Neural progenitor cell (in vitro differentiated cells): ENCODE results near the gene HBA1. TPM values are rescaled to one million over a fixed set of nuclear protein-coding genes. Genes with fewer than 3 reads are reported as not detected.
"Not testable (repeated sequence)": the region's sequence is repeated elsewhere in the genome, so short reads cannot be mapped to it uniquely, and the experiment has no call there.

Experiments used
- DNase-seq: peaks from one replicate; pipeline ENCODE4 v3.0.0-alpha.2; 2016; ENCODE audit warnings: low spot score
- H2AFZ ChIP-seq: fragments of 200-600 bp; sonication (generic); replicated peaks from 2 replicates; pipeline ENCODE4 v1.6.1; 2016; ENCODE audit warnings: antibody characterized with exemption
- H3F3A ChIP-seq: fragments of 200-600 bp; sonication (generic); 2 replicates; pipeline ENCODE4 v1.6.1; 2016; ENCODE audit warnings: antibody characterized with exemption, low read depth
- H3K27ac ChIP-seq: fragments of 200-600 bp; sonication (generic); 2 replicates; pipeline ENCODE4 v1.5.1; 2016; ENCODE audit warnings: mild to moderate bottlenecking
- H3K27me3 ChIP-seq: fragments of 200-600 bp; sonication (generic); 2 replicates; pipeline ENCODE4 v1.6.1; 2016; ENCODE audit warnings: mild to moderate bottlenecking, moderate library complexity
- H3K36me3 ChIP-seq: fragments of 200-600 bp; sonication (generic); 2 replicates; pipeline ENCODE4 v1.5.1; 2016
- H3K4me1 ChIP-seq: fragments of 200-600 bp; sonication (generic); 2 replicates; pipeline ENCODE4 v1.6.1; 2016; ENCODE audit warnings: mixed run types
- H3K4me2 ChIP-seq: fragments of 200-600 bp; sonication (generic); 2 replicates; pipeline ENCODE4 v1.6.1; 2016
- H3K4me3 ChIP-seq: fragments of 200-600 bp; sonication (generic); 2 replicates; pipeline ENCODE4 v1.5.1; 2016
- H3K79me2 ChIP-seq: fragments of 200-600 bp; sonication (generic); 2 replicates; pipeline ENCODE4 v1.6.1; 2016; ENCODE audit warnings: low read depth
- H3K9ac ChIP-seq: fragments of 200-600 bp; sonication (generic); 2 replicates; pipeline ENCODE4 v1.6.1; 2016
- H3K9me3 ChIP-seq: fragments of 200-600 bp; sonication (generic); 2 replicates; pipeline ENCODE4 v1.5.1; 2016; ENCODE audit warnings: low read depth
- H4K20me1 ChIP-seq: fragments of 200-600 bp; sonication (generic); 2 replicates; pipeline ENCODE4 v1.6.1; 2016; ENCODE audit warnings: low read depth
- H3K27ac Mint-ChIP-seq: 3 replicates; pipeline ENCODE4 v1.8.0; 2021; ENCODE audit warnings: mixed read lengths
- H3K27me3 Mint-ChIP-seq: 2 replicates; pipeline ENCODE4 v1.8.0; 2022; ENCODE audit warnings: low read depth, mild to moderate bottlenecking, inconsistent platforms, moderate library complexity, mixed read lengths; ENCODE audit not compliant: insufficient read depth
- H3K36me3 Mint-ChIP-seq: 3 replicates; pipeline ENCODE4 v1.8.0; 2021; ENCODE audit warnings: mixed read lengths
- H3K4me1 Mint-ChIP-seq: 3 replicates; pipeline ENCODE4 v1.8.0; 2021; ENCODE audit warnings: mixed read lengths
- H3K4me3 Mint-ChIP-seq: 3 replicates; pipeline ENCODE4 v1.8.0; 2021; ENCODE audit warnings: mild to moderate bottlenecking, moderate library complexity, mixed read lengths
- H3K9me3 Mint-ChIP-seq: 3 replicates; pipeline ENCODE4 v1.8.0; 2020; ENCODE audit warnings: mixed read lengths
- CTCF ChIP-seq: fragments of 200-600 bp; sonication (generic); IDR thresholded peaks from 2 replicates; pipeline ENCODE4 v1.5.1; 2017; ENCODE audit warnings: antibody characterized with exemption, mild to moderate bottlenecking
- EZH2 ChIP-seq: fragments of 200-600 bp; sonication (generic); IDR thresholded peaks from 2 replicates; pipeline ENCODE4 v1.6.1; 2017; ENCODE audit warnings: antibody characterized with exemption, mild to moderate bottlenecking, moderate library complexity
- EZH2phosphoT487 ChIP-seq: fragments of 200-600 bp; sonication (generic); IDR thresholded peaks from 2 replicates; pipeline ENCODE4 v1.6.1; 2017; ENCODE audit warnings: antibody characterized with exemption
- total RNA-seq: library from RNA; depleted of rRNA; stranded (reverse); fragments of >200 nt; gene quantifications from 2 replicates; pipeline ENCODE4 v1.2.3, GENCODE V29; 2015; ENCODE audit warnings: low replicate concordance

HBA1 gene
- total RNA-seq, 1 donor from 2014 or later: not detected

GRCh38 chr16:152141-153128 is 24.0 kb upstream of the HBA1 start, which contains the start of gene HBZ:
HBZ (plus strand) TSS chr16:152644; CDS start chr16:152910, 266 bp downstream.
- no peaks in the 10 kb centered on the region for H3K36me3 ChIP-seq
- H3K4me2 ChIP-seq: no peak within 1 kb of the TSS
- H3K9me3 Mint-ChIP-seq: peaks cover 5% of the 10 kb centered on the region
- H3K4me1 Mint-ChIP-seq: peaks cover 9% of the 10 kb centered on the region
- peaks cover 11% of the 10 kb centered on the region for H3F3A ChIP-seq
- H3K27ac ChIP-seq: no peak within 1 kb of the TSS
- H3K4me1 ChIP-seq: peaks cover 7% of the 10 kb centered on the region
- H3K4me3 Mint-ChIP-seq: peak within 1 kb of the TSS; percentile 59
- no peaks in the 10 kb centered on the region for H3K79me2 ChIP-seq
- H2AFZ ChIP-seq: no peak within 1 kb of the TSS
- TF ChIP-seq EZH2phosphoT487 (no peak), EZH2 (no peak), CTCF (no peak)
- peaks cover 90% of the 10 kb centered on the region for H3K27me3 ChIP-seq
- peaks cover 55% of the 10 kb centered on the region for H3K27me3 Mint-ChIP-seq
- peaks cover 2% of the 10 kb centered on the region for H3K36me3 Mint-ChIP-seq
- H3K27ac Mint-ChIP-seq: no peak within 1 kb of the TSS
- H3K9me3 ChIP-seq: no peaks in the 10 kb centered on the region
- DNase-seq: no peak
- no peaks in the 10 kb centered on the region for H4K20me1 ChIP-seq
- no peak within 1 kb of the TSS for H3K9ac ChIP-seq
- no peak within 1 kb of the TSS for H3K4me3 ChIP-seq

- not testable (repeated sequence) for H3K9me3 Mint-ChIP-seq, H3K9me3 ChIP-seq, H3K4me1 Mint-ChIP-seq, H3K4me1 ChIP-seq, H3K27ac ChIP-seq, DNase-seq, H4K20me1 ChIP-seq, H3K36me3 ChIP-seq, H3K27ac Mint-ChIP-seq, H2AFZ ChIP-seq, H3K79me2 ChIP-seq, H3K4me3 ChIP-seq, H3K9ac ChIP-seq, H3K4me2 ChIP-seq, H3K36me3 Mint-ChIP-seq
- peaks cover 60% of the 10 kb centered on the region for H3K27me3 Mint-ChIP-seq
- Histone ChIP-seq H3F3A (peaks cover 11% of the 10 kb centered on the region), H3K27me3 (peaks cover 91% of the 10 kb centered on the region)
- H3K4me3 Mint-ChIP-seq: peak overlapping the region; percentile 59
Measured at GRCh38 chr16:153129-153521, 23.4 kb upstream of the HBA1 start.

DNA sequence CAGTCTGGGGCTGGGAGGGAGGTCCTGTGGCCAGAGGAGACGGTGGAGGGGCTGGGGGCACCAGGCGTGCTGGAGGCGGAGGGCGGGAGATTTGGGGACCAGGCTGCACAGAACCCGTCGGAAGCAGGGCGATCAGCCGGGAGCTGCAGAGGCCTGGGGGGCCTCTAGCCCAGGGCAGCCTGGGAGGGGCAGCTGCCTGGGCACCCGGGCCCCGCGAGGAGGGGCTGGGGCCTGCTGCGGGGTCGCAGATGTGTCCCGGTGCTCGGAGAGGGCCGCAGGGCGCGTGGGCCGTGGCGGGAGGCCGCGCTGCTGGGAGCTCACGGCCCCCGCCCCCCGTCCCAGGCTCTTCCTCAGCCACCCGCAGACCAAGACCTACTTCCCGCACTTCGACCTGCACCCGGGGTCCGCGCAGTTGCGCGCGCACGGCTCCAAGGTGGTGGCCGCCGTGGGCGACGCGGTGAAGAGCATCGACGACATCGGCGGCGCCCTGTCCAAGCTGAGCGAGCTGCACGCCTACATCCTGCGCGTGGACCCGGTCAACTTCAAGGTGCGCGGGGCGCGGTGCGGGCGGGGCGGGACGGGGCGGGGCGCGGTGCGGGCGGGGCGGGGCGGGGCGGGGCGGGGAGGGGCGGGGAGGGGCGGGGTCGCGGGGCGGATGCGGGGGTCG is 22.8 kb upstream of the HBA1 start:
- H3K36me3 Mint-ChIP-seq, H3K36me3 ChIP-seq, H3K79me2 ChIP-seq, H3K27ac Mint-ChIP-seq, H3K4me1 ChIP-seq, H3K4me3 ChIP-seq, H3K27ac ChIP-seq, H3K4me2 ChIP-seq, H4K20me1 ChIP-seq, DNase-seq, H2AFZ ChIP-seq, H3K4me1 Mint-ChIP-seq, H3K4me3 Mint-ChIP-seq, H3K9ac ChIP-seq, H3K9me3 Mint-ChIP-seq, H3K9me3 ChIP-seq: not testable (repeated sequence)
- peaks cover 59% of the 10 kb centered on the region for H3K27me3 Mint-ChIP-seq
- Histone ChIP-seq H3F3A (peaks cover 11% of the 10 kb centered on the region), H3K27me3 (peaks cover 91% of the 10 kb centered on the region)

GRCh38 chr16:154217-155030 is 22.1 kb upstream of the HBA1 start:
- no peak overlapping the region for H3K9ac ChIP-seq
- Mint-ChIP-seq H3K4me1 (peaks cover 7% of the 10 kb centered on the region), H3K27ac (peak overlapping the region; percentile 48)

More at GRCh38 chr16:154217-155030, 22.1 kb upstream of the HBA1 start:
- peak; percentile 71 for DNase-seq
- Histone ChIP-seq H3K27ac (no peak overlapping the region), H3K27me3 (peaks cover 91% of the 10 kb centered on the region), H3K4me3 (peak overlapping the region; percentile 57), H3K9me3 (no peaks in the 10 kb centered on the region), H3K36me3 (no peaks in the 10 kb centered on the region), H3K4me2 (peak overlapping the region; percentile 90), H3K4me1 (peaks cover 7% of the 10 kb centered on the region), H3K79me2 (no peaks in the 10 kb centered on the region), H3F3A (peaks cover 11% of the 10 kb centered on the region), H2AFZ (peak overlapping the region; percentile 94), H4K20me1 (no peaks in the 10 kb centered on the region)
- H3K27me3 Mint-ChIP-seq: peaks cover 55% of the 10 kb centered on the region
- TF ChIP-seq EZH2 (peak; percentile 78), CTCF (no peak), EZH2phosphoT487 (peak; percentile 66)
- peaks cover 6% of the 10 kb centered on the region for H3K9me3 Mint-ChIP-seq
- H3K36me3 Mint-ChIP-seq: peaks cover 2% of the 10 kb centered on the region
- H3K4me3 Mint-ChIP-seq: peak overlapping the region; percentile 86
